Neural cell (in vitro differentiated cells): ENCODE data around the gene BCL2A1. TPM values are rescaled to one million over a fixed set of nuclear protein-coding genes. Genes with fewer than 3 reads are reported as not detected.

Experiments
- H2AFZ ChIP-seq: fragments of 200-600, 300-800 bp; sonication (generic), shearing (Covaris generic); 2 replicates; pipeline ENCODE4 v1.6.0; 2014; ENCODE audit warnings: low read depth, mild to moderate bottlenecking, antibody characterized with exemption, low read length, moderate library complexity
- H3F3A ChIP-seq: fragments of 200-600 bp; shearing (Covaris generic); 2 replicates; pipeline ENCODE4 v1.6.1; 2016; ENCODE audit warnings: mild to moderate bottlenecking, moderate library complexity, mixed read lengths, antibody characterized with exemption, low read length; ENCODE audit not compliant: insufficient read depth, poor library complexity, severe bottlenecking
- H3K27ac ChIP-seq: fragments of 200-600, 300-800 bp; sonication (generic), shearing (Covaris generic); 2 replicates; pipeline ENCODE4 v1.5.1; 2014; ENCODE audit warnings: mild to moderate bottlenecking, low read length, moderate library complexity
- H3K27me3 ChIP-seq: fragments of 300-800, 200-600 bp; sonication (generic), shearing (Covaris generic); 2 replicates; pipeline ENCODE4 v1.6.0; 2014; ENCODE audit warnings: mild to moderate bottlenecking, low read depth, low read length, moderate library complexity; ENCODE audit not compliant: insufficient read depth
- H3K36me3 ChIP-seq: fragments of 300-800, 200-600 bp; sonication (generic), shearing (Covaris generic); 2 replicates; pipeline ENCODE4 v1.5.1; 2014; ENCODE audit warnings: mild to moderate bottlenecking, antibody characterized with exemption, low read length, moderate library complexity; ENCODE audit not compliant: insufficient read depth
- H3K4me2 ChIP-seq: fragments of 300-800, 200-600 bp; sonication (generic), shearing (Covaris generic); 2 replicates; pipeline ENCODE4 v1.6.0; 2014; ENCODE audit warnings: mild to moderate bottlenecking, low read length
- H3K4me3 ChIP-seq: fragments of 300-800, 200-600 bp; sonication (generic), shearing (Covaris generic); 2 replicates; pipeline ENCODE4 v1.5.1; 2014; ENCODE audit warnings: mild to moderate bottlenecking, low read length, moderate library complexity
- H3K79me2 ChIP-seq: fragments of 200-600 bp; shearing (Covaris generic); replicated peaks from 2 replicates; pipeline ENCODE4 v1.6.0; 2014; ENCODE audit warnings: mild to moderate bottlenecking, low read length, moderate library complexity; ENCODE audit not compliant: insufficient read depth
- H3K9ac ChIP-seq: fragments of 300-800, 200-600 bp; sonication (generic), shearing (Covaris generic); 2 replicates; pipeline ENCODE4 v1.6.1; 2016; ENCODE audit warnings: mild to moderate bottlenecking, low read length, mixed read lengths
- H3K9me2 ChIP-seq: fragments of 200-600 bp; shearing (Covaris generic); 2 replicates; pipeline ENCODE4 v1.6.1; 2016; ENCODE audit warnings: mild to moderate bottlenecking, low read length, mixed read lengths; ENCODE audit not compliant: insufficient read depth
- H3K9me3 ChIP-seq: fragments of 200-600, 300-800 bp; sonication (generic), shearing (Covaris generic); 2 replicates; pipeline ENCODE4 v1.6.1; 2016; ENCODE audit warnings: mild to moderate bottlenecking, mixed run types, low read length, moderate library complexity, mixed read lengths
- H4K20me1 ChIP-seq: fragments of 200-600 bp; shearing (Covaris generic); 2 replicates; pipeline ENCODE4 v1.6.1; 2016; ENCODE audit warnings: mild to moderate bottlenecking, mixed run types; ENCODE audit not compliant: insufficient read depth
- CTCF ChIP-seq: fragments of 450-650 bp; IDR thresholded peaks from 2 replicates; pipeline ENCODE4 v1.5.1; 2014; ENCODE audit warnings: antibody characterized with exemption, mild to moderate bottlenecking, moderate library complexity; ENCODE audit not compliant: poor library complexity, severe bottlenecking
- EP300 ChIP-seq: fragments of 450-650 bp; conservative IDR thresholded peaks from 2 replicates; pipeline ENCODE4 v1.6.1; 2014; ENCODE audit warnings: antibody characterized with exemption, mild to moderate bottlenecking, moderate library complexity; ENCODE audit not compliant: poor library complexity, severe bottlenecking
- EZH2 ChIP-seq: fragments of 200-600, 300-800 bp; shearing (Covaris generic), sonication (generic); IDR thresholded peaks from 2 replicates; pipeline ENCODE4 v1.6.1; 2014; ENCODE audit warnings: antibody characterized with exemption, low read length, borderline replicate concordance, mild to moderate bottlenecking; ENCODE audit not compliant: insufficient read depth, poor library complexity, severe bottlenecking
- MXI1 ChIP-seq: fragments of 450-650 bp; conservative IDR thresholded peaks from 2 replicates; pipeline ENCODE4 v1.6.1; 2014; ENCODE audit warnings: antibody characterized with exemption, mild to moderate bottlenecking; ENCODE audit not compliant: poor library complexity, severe bottlenecking
- POLR2AphosphoS5 ChIP-seq: IDR thresholded peaks from 2 replicates; pipeline ENCODE4 v1.6.1; 2012
- RAD21 ChIP-seq: fragments of 450-650 bp; conservative IDR thresholded peaks from 2 replicates; pipeline ENCODE4 v1.6.1; 2014; ENCODE audit warnings: antibody characterized with exemption, mild to moderate bottlenecking, moderate library complexity
- REST ChIP-seq: IDR thresholded peaks from 2 replicates; pipeline ENCODE4 v1.6.1; 2012; ENCODE audit warnings: borderline replicate concordance
- SMC3 ChIP-seq: fragments of 450-650 bp; conservative IDR thresholded peaks from 2 replicates; pipeline ENCODE4 v1.6.1; 2014; ENCODE audit warnings: antibody characterized with exemption, mild to moderate bottlenecking, moderate library complexity; ENCODE audit not compliant: poor library complexity
- TAF1 ChIP-seq: IDR thresholded peaks from 2 replicates; pipeline ENCODE4 v1.6.1; 2012; ENCODE audit warnings: low read depth
- polyA plus RNA-seq: library from polyadenylated mRNA; depleted of rRNA; stranded (reverse); fragments of >200 nt; gene quantifications from 2 replicates; pipeline ENCODE4 v1.2.3, GENCODE V29; 2014

BCL2A1 gene
- polyA plus RNA-seq, 1 donor from 2014 or later, result not detected

GRCh38 chr15:79994615-79995014 lies 23.6 kb upstream of the BCL2A1 start:
- Histone ChIP-seq H3K27ac (no peak overlapping the region), H3K9me3 (no peaks in the 10 kb centered on the region), H2AFZ (no peak overlapping the region), H3K4me2 (no peak overlapping the region), H3F3A (no peaks in the 10 kb centered on the region), H3K9me2 (no peaks in the 10 kb centered on the region), H3K4me3 (no peak overlapping the region), H4K20me1 (no peaks in the 10 kb centered on the region), H3K9ac (no peak overlapping the region), H3K79me2 (no peaks in the 10 kb centered on the region), H3K27me3 (no peaks in the 10 kb centered on the region), H3K36me3 (no peaks in the 10 kb centered on the region)
- TF ChIP-seq EP300 (no peak), RAD21 (no peak), TAF1 (no peak), MXI1 (no peak)

GRCh38 chr15:79991826-79992225 lies 20.8 kb upstream of the BCL2A1 start:
- no peak overlapping the region for H3K4me3 ChIP-seq
- H3K27ac ChIP-seq, result no peak overlapping the region
- no peak overlapping the region for H3K9ac ChIP-seq
- H3K36me3 ChIP-seq, result no peaks in the 10 kb centered on the region
- no peak overlapping the region for H3K4me2 ChIP-seq
- H3F3A ChIP-seq, result no peaks in the 10 kb centered on the region
- no peaks in the 10 kb centered on the region for H3K9me3 ChIP-seq
- no peaks in the 10 kb centered on the region for H3K9me2 ChIP-seq
- H3K27me3 ChIP-seq, result no peaks in the 10 kb centered on the region
- TF ChIP-seq RAD21, result no peak
- TF ChIP-seq EZH2, result no peak
- TF ChIP-seq TAF1, result no peak
- no peak for TF ChIP-seq REST
- H2AFZ ChIP-seq, result no peak overlapping the region
- H4K20me1 ChIP-seq, result no peaks in the 10 kb centered on the region
- no peaks in the 10 kb centered on the region for H3K79me2 ChIP-seq

GRCh38 chr15:79990997-79991334 lies 20.0 kb upstream of the BCL2A1 start:
- Histone ChIP-seq H3K9me3 (no peaks in the 10 kb centered on the region), H3K79me2 (no peaks in the 10 kb centered on the region), H3K9ac (no peak overlapping the region), H2AFZ (no peak overlapping the region), H3K36me3 (no peaks in the 10 kb centered on the region), H3K27ac (no peak overlapping the region), H3K9me2 (no peaks in the 10 kb centered on the region), H4K20me1 (no peaks in the 10 kb centered on the region), H3K27me3 (no peaks in the 10 kb centered on the region), H3K4me2 (no peak overlapping the region), H3K4me3 (no peak overlapping the region), H3F3A (no peaks in the 10 kb centered on the region)
- no peak for TF ChIP-seq MXI1
- no peak for TF ChIP-seq TAF1
- no peak for TF ChIP-seq REST
- no peak for TF ChIP-seq CTCF
- TF ChIP-seq SMC3, result no peak
- no peak for TF ChIP-seq POLR2AphosphoS5
- no peak for TF ChIP-seq EP300
- TF ChIP-seq RAD21, result no peak
- TF ChIP-seq EZH2, result no peak
